ENCODE results near the gene ASB13.

Gene ASB13

GRCh38 chr10:5669604-5670003 is 3.2 kb upstream of the ASB13 start:
- DNase-seq (ENCODE audit: low read depth): no peak

- no peak for DNase-seq (ENCODE audit: low read depth)
Measured at GRCh38 chr10:5668429-5668828, 2.0 kb upstream of the ASB13 start.

- DNase-seq (ENCODE audit: low read depth): no peak
Measured at GRCh38 chr10:5666841-5667630, 641 bp upstream of the ASB13 start.

GRCh38 chr10:5665373-5666007 is 905 bp downstream of the ASB13 start:
- no peak for DNase-seq (ENCODE audit: low read depth)

GRCh38 chr10:5663692-5664427 is 2.5 kb downstream of the ASB13 start:
- DNase-seq (ENCODE audit: low read depth): no peak

- no peak for DNase-seq (ENCODE audit: low read depth)
Measured at GRCh38 chr10:5662708-5663579, 3.5 kb downstream of the ASB13 start.

- DNase-seq (ENCODE audit: low read depth): no peak
Measured at GRCh38 chr10:5661043-5661442, 5.4 kb downstream of the ASB13 start.

- no peak for DNase-seq (ENCODE audit: low read depth)
Measured at GRCh38 chr10:5659702-5660528, 6.5 kb downstream of the ASB13 start.

- DNase-seq (ENCODE audit: low read depth): no peak
Measured at GRCh38 chr10:5658871-5659618, 7.3 kb downstream of the ASB13 start.

GRCh38 chr10:5656737-5657579 is 9.4 kb downstream of the ASB13 start:
- no peak for DNase-seq (ENCODE audit: low read depth)

- no peak for DNase-seq (ENCODE audit: low read depth)
Measured at GRCh38 chr10:5655121-5655520, 11.3 kb downstream of the ASB13 start.

- DNase-seq (ENCODE audit: low read depth): no peak
Measured at GRCh38 chr10:5654218-5654755, 12.1 kb downstream of the ASB13 start.

- DNase-seq (ENCODE audit: low read depth): no peak
Measured at GRCh38 chr10:5652746-5653145, 13.6 kb downstream of the ASB13 start.

GRCh38 chr10:5651388-5651764 is 15.0 kb downstream of the ASB13 start:
- no peak for DNase-seq (ENCODE audit: low read depth)

- DNase-seq (ENCODE audit: low read depth): no peak
Measured at GRCh38 chr10:5650664-5651387, 15.6 kb downstream of the ASB13 start.

- DNase-seq (ENCODE audit: low read depth): no peak
Measured at GRCh38 chr10:5649746-5650145, 16.6 kb downstream of the ASB13 start.

- DNase-seq (ENCODE audit: low read depth): no peak
Measured at GRCh38 chr10:5648494-5649457, 17.6 kb downstream of the ASB13 start.
